Liver (tissue), 3 donors: ENCODE data around the gene SAMD14.

ENCODE experiments used
- ATF3 ChIP-seq: IDR thresholded peaks from 2 replicates; pipeline ENCODE4 v1.6.1; 2016; ENCODE audit warnings: antibody characterized with exemption
- CTCF ChIP-seq: fragments of 150-350 bp; IDR thresholded peaks from 2 replicates; pipeline ENCODE4 v1.5.1; 2017; ENCODE audit warnings: improper control_type of control experiment, low read depth, low read length; ENCODE audit not compliant: missing input control
- FOXA1 ChIP-seq: IDR thresholded peaks from 2 replicates; pipeline ENCODE4 v1.6.1; 2016; ENCODE audit warnings: antibody characterized with exemption
- GABPA ChIP-seq, 2 donors: IDR thresholded peaks in 1 of 2; conservative IDR thresholded peaks in 1 of 2; 2 replicates each; pipeline ENCODE4 v1.6.1; 2016; ENCODE audit warnings: antibody characterized with exemption in 2 of 2, mild to moderate bottlenecking in 1 of 2, moderate library complexity in 1 of 2
- HNF4A ChIP-seq, 2 donors: conservative IDR thresholded peaks; 2 replicates each; pipeline ENCODE4 v1.6.1; 2016; ENCODE audit warnings: antibody characterized with exemption in 2 of 2, mild to moderate bottlenecking in 2 of 2
- JUND ChIP-seq, 2 donors: IDR thresholded peaks; 2 replicates each; pipeline ENCODE4 v1.6.1; 2016; ENCODE audit warnings: antibody characterized with exemption in 2 of 2
- MAX ChIP-seq: IDR thresholded peaks from 2 replicates; pipeline ENCODE4 v1.6.1; 2016; ENCODE audit warnings: antibody characterized with exemption
- REST ChIP-seq: IDR thresholded peaks from 2 replicates; pipeline ENCODE4 v1.6.1; 2016; ENCODE audit warnings: antibody characterized with exemption, mild to moderate bottlenecking
- TAF1 ChIP-seq: conservative IDR thresholded peaks from 2 replicates; pipeline ENCODE4 v1.6.1; 2016; ENCODE audit warnings: antibody characterized with exemption, mild to moderate bottlenecking
- donor health status: healthy.
- donor health status: healthy.

GRCh38 chr17:50123649-50124349 lies 6.2 kb downstream of the SAMD14 start:
- TF ChIP-seq CTCF (no peak), TAF1 (no peak), GABPA (IDR thresholded peaks at IDR 0.05 in 1 of 2, conservative IDR thresholded peaks at IDR 0.05 in 1 of 2) (no peak), ATF3 (no peak), REST (no peak), JUND (IDR thresholded peaks at IDR 0.05) (no peak), HNF4A (conservative IDR thresholded peaks at IDR 0.05) (no peak), FOXA1 (no peak), MAX (no peak)
